H9 (cell line): ENCODE measurements around the gene RASL10A. TPM values are rescaled to one million over a fixed set of nuclear protein-coding genes. Genes with fewer than 3 reads are reported as not detected.

Source experiments
- DNase-seq: peaks from one replicate; pipeline ENCODE4 v3.0.0-alpha.2; 2017
- H2AFZ ChIP-seq: one replicate; pipeline ENCODE4 v1.6.1; 2013; ENCODE audit warnings: mild to moderate bottlenecking, low read length, control low read depth, moderate library complexity
- H2AK5ac ChIP-seq: 2 replicates; pipeline ENCODE4 v1.6.1; 2013; ENCODE audit warnings: low read length, control low read depth, mixed read lengths; ENCODE audit not compliant: insufficient read length
- H2BK120ac ChIP-seq: one replicate; pipeline ENCODE4 v1.6.1; 2013; ENCODE audit warnings: low read depth, mild to moderate bottlenecking, low read length, control low read depth, inconsistent platforms; ENCODE audit not compliant: poor library complexity, severe bottlenecking
- H2BK12ac ChIP-seq: 2 replicates; pipeline ENCODE4 v1.6.1; 2013; ENCODE audit warnings: low read length, control low read depth, mixed read lengths, low read depth; ENCODE audit not compliant: insufficient read length
- H2BK15ac ChIP-seq: 2 replicates; pipeline ENCODE4 v1.6.1; 2013; ENCODE audit warnings: low read depth, low read length, control low read depth
- H2BK20ac ChIP-seq: one replicate; pipeline ENCODE4 v1.6.1; 2013; ENCODE audit warnings: low read depth, mild to moderate bottlenecking, low read length, control low read depth, inconsistent platforms; ENCODE audit not compliant: poor library complexity, severe bottlenecking
- H2BK5ac ChIP-seq: 2 replicates; pipeline ENCODE4 v1.6.1; 2013; ENCODE audit warnings: low read length, control low read depth, mixed read lengths; ENCODE audit not compliant: insufficient read length
- H3K14ac ChIP-seq: 2 replicates; pipeline ENCODE4 v1.6.1; 2013; ENCODE audit warnings: low read length, control low read depth; ENCODE audit not compliant: insufficient read depth
- H3K18ac ChIP-seq: 2 replicates; pipeline ENCODE4 v1.6.1; 2013; ENCODE audit warnings: low read depth, mild to moderate bottlenecking, mixed read lengths, low read length, control low read depth; ENCODE audit not compliant: insufficient read length
- H3K23ac ChIP-seq: 2 replicates; pipeline ENCODE4 v1.6.1; 2013; ENCODE audit warnings: low read length, control low read depth, mixed read lengths, low read depth; ENCODE audit not compliant: insufficient read length
- H3K23me2 ChIP-seq: 2 replicates; pipeline ENCODE4 v1.6.1; 2013; ENCODE audit warnings: low read depth, mild to moderate bottlenecking, mixed read lengths, low read length, control low read depth; ENCODE audit not compliant: insufficient read length, poor library complexity, severe bottlenecking
- H3K27ac ChIP-seq: 2 replicates; pipeline ENCODE4 v1.5.1; 2013; ENCODE audit warnings: low read length, control low read depth, mixed read lengths, low read depth; ENCODE audit not compliant: insufficient read length
- H3K27me3 ChIP-seq: 2 replicates; pipeline ENCODE4 v1.6.1; 2013; ENCODE audit warnings: low read length, control low read depth, inconsistent platforms; ENCODE audit not compliant: insufficient read depth
- H3K4ac ChIP-seq: 2 replicates; pipeline ENCODE4 v1.6.1; 2013; ENCODE audit warnings: low read depth, mild to moderate bottlenecking, control low read depth, inconsistent platforms, low read length, moderate library complexity
- H3K4me1 ChIP-seq: 2 replicates; pipeline ENCODE4 v1.6.1; 2013; ENCODE audit warnings: low read length, control low read depth, inconsistent platforms; ENCODE audit not compliant: insufficient read depth
- H3K4me2 ChIP-seq: 2 replicates; pipeline ENCODE4 v1.6.1; 2013; ENCODE audit warnings: low read length, control low read depth, mixed read lengths; ENCODE audit not compliant: insufficient read length, insufficient read depth
- H3K56ac ChIP-seq: 2 replicates; pipeline ENCODE4 v1.6.1; 2013; ENCODE audit warnings: low read depth, mild to moderate bottlenecking, mixed read lengths, low read length, control low read depth; ENCODE audit not compliant: insufficient read length
- H3K79me1 ChIP-seq: 2 replicates; pipeline ENCODE4 v1.6.1; 2013; ENCODE audit warnings: low read depth, mild to moderate bottlenecking, moderate library complexity, low read length, control low read depth, inconsistent platforms; ENCODE audit not compliant: insufficient read depth, poor library complexity, severe bottlenecking
- H3K79me2 ChIP-seq: 2 replicates; pipeline ENCODE4 v1.6.1; 2013; ENCODE audit warnings: low read length, control low read depth, inconsistent platforms; ENCODE audit not compliant: insufficient read depth
- H3K9ac ChIP-seq: 2 replicates; pipeline ENCODE4 v1.6.1; 2013; ENCODE audit warnings: low read length, control low read depth, mixed read lengths; ENCODE audit not compliant: insufficient read length; ENCODE audit errors: extremely low read depth
- H3K9me3 ChIP-seq: one replicate; pipeline ENCODE4 v1.6.1; 2013; ENCODE audit warnings: low read depth, low read length, inconsistent platforms; ENCODE audit not compliant: control insufficient read depth
- H3T11ph ChIP-seq: one replicate; pipeline ENCODE4 v1.6.1; 2013; ENCODE audit warnings: mild to moderate bottlenecking, low read length, control low read depth, inconsistent platforms
- H4K20me1 ChIP-seq: one replicate; pipeline ENCODE4 v1.6.1; 2013; ENCODE audit not compliant: control insufficient read depth, insufficient read length, insufficient read depth
- H4K5ac ChIP-seq: 2 replicates; pipeline ENCODE4 v1.6.1; 2013; ENCODE audit warnings: low read depth, mild to moderate bottlenecking, mixed read lengths, low read length, control low read depth; ENCODE audit not compliant: insufficient read length
- H4K8ac ChIP-seq: replicated peaks from 2 replicates; pipeline ENCODE4 v1.6.1; 2013; ENCODE audit warnings: low read length, control low read depth, mixed read lengths, low read depth; ENCODE audit not compliant: insufficient read length
- H4K91ac ChIP-seq: 2 replicates; pipeline ENCODE4 v1.6.1; 2013; ENCODE audit warnings: low read depth, mild to moderate bottlenecking, moderate library complexity, mixed read lengths, low read length, control low read depth; ENCODE audit not compliant: insufficient read length
- H3K27ac Mint-ChIP-seq, 3 experiments: 2 replicates in 2 of 3; 3 replicates in 1 of 3; pipeline ENCODE4 v1.8.0; 2020 to 2021; ENCODE audit warnings: mixed read lengths in 3 of 3, mild to moderate bottlenecking in 1 of 3, moderate library complexity in 1 of 3
- H3K27me3 Mint-ChIP-seq: 2 replicates; pipeline ENCODE4 v1.8.0; 2021; ENCODE audit warnings: low read depth, mild to moderate bottlenecking, moderate library complexity, mixed read lengths
- H3K36me3 Mint-ChIP-seq, 3 experiments: 2 replicates in 2 of 3; 3 replicates in 1 of 3; pipeline ENCODE4 v1.8.0; 2020 to 2021; ENCODE audit warnings: low read depth in 3 of 3, mixed read lengths in 3 of 3; ENCODE audit not compliant: insufficient read depth in 1 of 3
- H3K4me1 Mint-ChIP-seq, 2 experiments: 2 replicates each; pipeline ENCODE4 v1.8.0; 2020; ENCODE audit warnings: mixed read lengths in 2 of 2
- H3K4me3 Mint-ChIP-seq, 2 experiments: 2 replicates in 1 of 2; 3 replicates in 1 of 2; pipeline ENCODE4 v1.8.0; 2020 to 2021; ENCODE audit warnings: mild to moderate bottlenecking in 2 of 2, mixed read lengths in 2 of 2, moderate library complexity in 1 of 2
- H3K9me3 Mint-ChIP-seq, 2 experiments: 2 replicates in 1 of 2; 3 replicates in 1 of 2; pipeline ENCODE4 v1.8.0; 2020; ENCODE audit warnings: mild to moderate bottlenecking in 2 of 2, mixed read lengths in 2 of 2, moderate library complexity in 1 of 2
- WGBS: extraction: QIAGEN DNeasy Blood & Tissue Kit; methylation state at CpG from one replicate; pipeline ENCODE4 v1.1.7; 2013; ENCODE audit warnings: missing lambda C conversion rate, low lambda C conversion rate, mixed read lengths; ENCODE audit not compliant: insufficient read length; ENCODE audit errors: extremely low coverage; 5-methylcytosine and 5-hydroxymethylcytosine counted together
- total RNA-seq: library from RNA; stranded (reverse); gene quantifications from 2 replicates; pipeline ENCODE4 v1.2.1, GENCODE V29; 2021
- TF ChIP-seq, protein P1 (sequence below): fragments of 200-600 bp; sonication (generic); conservative IDR thresholded peaks from 3 replicates; pipeline ENCODE4 v1.8.0; 2021; ENCODE audit warnings: antibody characterized with exemption, mild to moderate bottlenecking

Gene RASL10A
- total RNA-seq, 1 experiment from 2014 or later = 0.90 TPM

DNA sequence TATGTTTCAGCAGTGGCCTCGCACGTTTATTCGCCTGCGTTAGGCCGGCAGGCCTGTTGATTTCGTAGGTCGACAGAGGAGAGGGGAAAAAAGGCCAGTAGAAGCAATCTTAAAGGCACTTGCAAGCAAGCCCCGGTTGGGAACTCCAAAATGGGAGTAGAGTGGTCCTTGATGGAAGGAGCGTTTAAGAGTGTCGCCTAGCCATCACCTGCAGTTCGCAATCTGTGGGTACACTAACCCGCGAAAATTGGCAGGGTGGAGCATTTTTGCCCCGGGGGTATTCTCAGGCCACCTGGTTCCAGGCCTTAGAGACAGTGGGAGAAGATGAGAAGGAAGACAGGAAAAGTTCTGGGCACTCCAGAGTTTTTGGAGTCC, 46.3 kb downstream of the RASL10A start:
- peaks cover 0 to 4% of the 10 kb centered on the region in 2 experiments; a peak in 2 of 5 replicates for H3K9me3 Mint-ChIP-seq
- DNase-seq = no peak

More for the DNA sequence above, 46.3 kb downstream of the RASL10A start:
- H3K4me3 Mint-ChIP-seq = peak overlapping the region; percentile 92 to 93
- Histone ChIP-seq H3K23ac (no peak overlapping the region), H3K9ac (peak overlapping the region; percentile 99), H3K23me2 (peaks cover 23% of the 10 kb centered on the region), H2AFZ (no peak overlapping the region), H3K4me2 (peak overlapping the region; percentile 92), H2BK12ac (peak overlapping the region; percentile 31), H3K4ac (no peak overlapping the region), H4K20me1 (no peaks in the 10 kb centered on the region), H3K79me2 (peaks cover 53% of the 10 kb centered on the region), H3K27me3 (no peaks in the 10 kb centered on the region), H4K5ac (no peak overlapping the region), H2AK5ac (no peak overlapping the region), H3K14ac (peak overlapping the region; percentile 98), H2BK20ac (no peak overlapping the region), H3T11ph (no peak overlapping the region), H3K18ac (peak overlapping the region; percentile 39), H3K27ac (no peak overlapping the region), H3K9me3 (no peaks in the 10 kb centered on the region), H2BK120ac (no peak overlapping the region), H4K8ac (no peak overlapping the region), H3K4me1 (peaks cover 8% of the 10 kb centered on the region), H3K79me1 (no peaks in the 10 kb centered on the region), H2BK15ac (peak overlapping the region; percentile 9; the same call in 1 of the 2 replicates), H2BK5ac (no peak overlapping the region), H4K91ac (peak overlapping the region; percentile 11), H3K56ac (no peak overlapping the region)
- WGBS = no CpG with 5 or more reads among the region's 14 CpGs
- no peaks in the 10 kb centered on the region for H3K27me3 Mint-ChIP-seq
- peak overlapping the region; percentile 96 to 99 (median 96) for H3K27ac Mint-ChIP-seq
- peaks cover 44 to 51% of the 10 kb centered on the region in 2 experiments for H3K4me1 Mint-ChIP-seq
- TF ChIP-seq, protein P1, sequence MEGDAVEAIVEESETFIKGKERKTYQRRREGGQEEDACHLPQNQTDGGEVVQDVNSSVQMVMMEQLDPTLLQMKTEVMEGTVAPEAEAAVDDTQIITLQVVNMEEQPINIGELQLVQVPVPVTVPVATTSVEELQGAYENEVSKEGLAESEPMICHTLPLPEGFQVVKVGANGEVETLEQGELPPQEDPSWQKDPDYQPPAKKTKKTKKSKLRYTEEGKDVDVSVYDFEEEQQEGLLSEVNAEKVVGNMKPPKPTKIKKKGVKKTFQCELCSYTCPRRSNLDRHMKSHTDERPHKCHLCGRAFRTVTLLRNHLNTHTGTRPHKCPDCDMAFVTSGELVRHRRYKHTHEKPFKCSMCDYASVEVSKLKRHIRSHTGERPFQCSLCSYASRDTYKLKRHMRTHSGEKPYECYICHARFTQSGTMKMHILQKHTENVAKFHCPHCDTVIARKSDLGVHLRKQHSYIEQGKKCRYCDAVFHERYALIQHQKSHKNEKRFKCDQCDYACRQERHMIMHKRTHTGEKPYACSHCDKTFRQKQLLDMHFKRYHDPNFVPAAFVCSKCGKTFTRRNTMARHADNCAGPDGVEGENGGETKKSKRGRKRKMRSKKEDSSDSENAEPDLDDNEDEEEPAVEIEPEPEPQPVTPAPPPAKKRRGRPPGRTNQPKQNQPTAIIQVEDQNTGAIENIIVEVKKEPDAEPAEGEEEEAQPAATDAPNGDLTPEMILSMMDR = no peak
- peaks cover 55 to 80% (median 72%) of the 10 kb centered on the region in 3 experiments; a peak in 6 of 7 replicates for H3K36me3 Mint-ChIP-seq
